HCT116 (cell line): Measurements from ENCODE around the gene SLC25A30. TPM values are rescaled to one million over a fixed set of nuclear protein-coding genes. Genes with fewer than 3 reads are reported as not detected.
"Not testable (repeated sequence)": the region's sequence is repeated elsewhere in the genome, so short reads cannot be mapped to it uniquely, and the experiment has no call there.

ENCODE experiments used
- ATAC-seq: fragments of 200-7000 bp; cut with Tn5 transposase; 2 replicates; pipeline ENCODE4 v1.9.1; 2020; ENCODE audit warnings: mild to moderate bottlenecking, moderate library complexity
- BruUV-seq: library from RNA; stranded (reverse); fragments of 400-500 nt; replicated peaks from 2 replicates; lab custom pipeline; 2021; lab: Mats Ljungman, UMichigan
- CTCF ChIA-PET: fragments of 300-600 bp; sonication (Branson Sonifier 250); formaldehyde crosslinking; loops from one replicate; lab custom pipeline; 2021; ENCODE audit warnings: antibody characterized with exemption; lab: Charles Lee
- POLR2A ChIA-PET: fragments of 300-600, 350-600 bp; sonication (Branson Sonifier 250); formaldehyde crosslinking; loops from one replicate; lab custom pipeline; 2021; ENCODE audit warnings: antibody characterized with exemption; lab: Charles Lee
- RAD21 ChIA-PET, 2 experiments: fragments of 300-600 bp; sonication (Branson Sonifier 250); formaldehyde crosslinking; loops; one replicate each; lab custom pipeline; 2023; ENCODE audit warnings: low total read pairs in 2 of 2; ENCODE audit not compliant: uncharacterized antibody in 2 of 2, unreplicated experiment in 2 of 2, low non-redundant PET in 1 of 2; lab: Charles Lee
- DNase-seq: peaks from one replicate; pipeline ENCODE4 v3.0.0-alpha.2; 2010; ENCODE audit warnings: low read depth, low spot score
- H2AFZ ChIP-seq: fragments of 200-600 bp; shearing (Covaris generic), sonication (generic); 2 replicates; pipeline ENCODE4 v1.6.1; 2017; ENCODE audit warnings: low read depth, mixed run types, mixed read lengths, antibody characterized with exemption, low read length; ENCODE audit not compliant: poor library complexity, severe bottlenecking
- H3K27ac ChIP-seq: 2 replicates; pipeline ENCODE4 v1.5.1; 2012; ENCODE audit warnings: low read depth, low read length
- H3K27me3 ChIP-seq: fragments of 200-600 bp; sonication (generic); 2 replicates; pipeline ENCODE4 v1.6.1; 2016; ENCODE audit warnings: mixed run types, low read length, mixed read lengths; ENCODE audit not compliant: insufficient read depth
- H3K36me3 ChIP-seq, 2 experiments: fragments of 200-500 bp in 1 of 2; fragments of 200-600 bp in 1 of 2; sonication (Bioruptor generic) in 1 of 2; sonication (generic) in 1 of 2; 2 replicates each; pipeline versions ENCODE4 v1.5.1 to v1.6.1; 2014 to 2016; ENCODE audit warnings: low read length in 2 of 2, inconsistent platforms in 1 of 2, mixed read lengths in 1 of 2, mixed run types in 1 of 2; ENCODE audit not compliant: insufficient read depth in 2 of 2, control insufficient read depth in 1 of 2
- H3K4me1 ChIP-seq, 2 experiments: fragments of 200-600 bp in 1 of 2; sonication (generic) in 1 of 2; 2 replicates each; pipeline versions ENCODE4 v1.5.1 to v1.6.1; 2012 to 2017; ENCODE audit warnings: low read length in 2 of 2, inconsistent platforms in 1 of 2, mild to moderate bottlenecking in 1 of 2, mixed read lengths in 1 of 2, mixed run types in 1 of 2, moderate library complexity in 1 of 2; ENCODE audit not compliant: insufficient read depth in 2 of 2, control insufficient read depth in 1 of 2
- H3K4me2 ChIP-seq: fragments of 200-600 bp; sonication (generic); 2 replicates; pipeline ENCODE4 v1.6.1; 2017; ENCODE audit warnings: mixed run types, low read length, mixed read lengths
- H3K4me3 ChIP-seq, 2 experiments: fragments of 200-600 bp in 1 of 2; sonication (generic) in 1 of 2; replicated peaks in 1 of 2; 2 replicates each; pipeline ENCODE4 v1.5.1; 2011 to 2016; ENCODE audit warnings: low read length in 2 of 2, control low read depth in 1 of 2, low read depth in 1 of 2, mild to moderate bottlenecking in 1 of 2, mixed read lengths in 1 of 2, mixed run types in 1 of 2
- H3K79me2 ChIP-seq: fragments of 200-600 bp; sonication (generic); 2 replicates; pipeline ENCODE4 v1.6.1; 2017; ENCODE audit warnings: mild to moderate bottlenecking, mixed run types, low read length, moderate library complexity, mixed read lengths; ENCODE audit not compliant: insufficient read depth
- H3K9ac ChIP-seq: fragments of 200-600 bp; sonication (generic); 2 replicates; pipeline ENCODE4 v1.6.1; 2016; ENCODE audit warnings: low read length, mixed read lengths
- H3K9me2 ChIP-seq: fragments of 200-600 bp; sonication (generic), shearing (Covaris generic); 2 replicates; pipeline ENCODE4 v1.6.1; 2017; ENCODE audit warnings: mixed run types, mild to moderate bottlenecking, moderate library complexity; ENCODE audit not compliant: insufficient read depth
- H3K9me3 ChIP-seq, 2 experiments: fragments of 200-500 bp in 1 of 2; fragments of 200-600 bp in 1 of 2; sonication (Bioruptor generic) in 1 of 2; sonication (generic) in 1 of 2; 2 replicates each; pipeline ENCODE4 v1.6.1; 2014 to 2017; ENCODE audit warnings: low read length in 2 of 2, mixed read lengths in 2 of 2, inconsistent platforms in 1 of 2, low read depth in 1 of 2, mild to moderate bottlenecking in 1 of 2, mixed run types in 1 of 2, moderate library complexity in 1 of 2; ENCODE audit not compliant: control insufficient read depth in 1 of 2, insufficient read depth in 1 of 2
- H4K20me1 ChIP-seq: fragments of 200-600 bp; sonication (generic), shearing (Covaris generic); 2 replicates; pipeline ENCODE4 v1.6.1; 2017; ENCODE audit warnings: mixed run types, mild to moderate bottlenecking, moderate library complexity; ENCODE audit not compliant: insufficient read depth
- CEBPB ChIP-seq: IDR thresholded peaks from 2 replicates; pipeline ENCODE4 v1.6.1; 2012; ENCODE audit warnings: low read depth
- EZH2phosphoT487 ChIP-seq: fragments of 200-600 bp; IDR thresholded peaks from 2 replicates; pipeline ENCODE4 v1.6.1; 2018; ENCODE audit warnings: antibody characterized with exemption, borderline replicate concordance
- POLR2AphosphoS5 ChIP-seq: IDR thresholded peaks from 2 replicates; pipeline ENCODE4 v1.6.1; 2011; ENCODE audit warnings: mild to moderate bottlenecking, low read depth, low read length, moderate library complexity
- SIN3A ChIP-seq: IDR thresholded peaks from 2 replicates; pipeline ENCODE4 v1.6.1; 2012; ENCODE audit warnings: low read depth
- YY1 ChIP-seq: IDR thresholded peaks from 2 replicates; pipeline ENCODE4 v1.6.1; 2011; ENCODE audit warnings: low read length, low read depth, moderate library complexity, mild to moderate bottlenecking; ENCODE audit not compliant: insufficient replicate concordance; ENCODE audit errors: extremely low read depth
- intact Hi-C: fragments of 100-400 bp; cut with micrococcal nuclease; formaldehyde crosslinking; loops from 2 replicates; pipeline ENCODE4 v1.10.0; 2022
- total RNA-seq: library from RNA; stranded (reverse); gene quantifications from one replicate; pipeline ENCODE4 v1.2.1, GENCODE V29; 2021; ENCODE audit not compliant: unreplicated experiment
- TF ChIP-seq, protein P1 (sequence below): IDR thresholded peaks from 2 replicates; pipeline ENCODE4 v1.6.1; 2012
- TF ChIP-seq, protein P2 (sequence below), 3 experiments: fragments of 200-600 bp in 1 of 3; sonication (generic) in 1 of 3; IDR thresholded peaks in 2 of 3; conservative IDR thresholded peaks in 1 of 3; 2 replicates each; pipeline ENCODE4 v1.5.1; 2012 to 2017; ENCODE audit warnings: low read depth in 2 of 3, low read length in 2 of 3, antibody characterized with exemption in 1 of 3, borderline replicate concordance in 1 of 3, control low read depth in 1 of 3, mild to moderate bottlenecking in 1 of 3, mixed read lengths in 1 of 3, mixed run types in 1 of 3, moderate library complexity in 1 of 3; ENCODE audit not compliant: insufficient read depth in 1 of 3

The SLC25A30 gene
- total RNA-seq, 1 experiment from 2014 or later, result 29.2 TPM

DNA sequence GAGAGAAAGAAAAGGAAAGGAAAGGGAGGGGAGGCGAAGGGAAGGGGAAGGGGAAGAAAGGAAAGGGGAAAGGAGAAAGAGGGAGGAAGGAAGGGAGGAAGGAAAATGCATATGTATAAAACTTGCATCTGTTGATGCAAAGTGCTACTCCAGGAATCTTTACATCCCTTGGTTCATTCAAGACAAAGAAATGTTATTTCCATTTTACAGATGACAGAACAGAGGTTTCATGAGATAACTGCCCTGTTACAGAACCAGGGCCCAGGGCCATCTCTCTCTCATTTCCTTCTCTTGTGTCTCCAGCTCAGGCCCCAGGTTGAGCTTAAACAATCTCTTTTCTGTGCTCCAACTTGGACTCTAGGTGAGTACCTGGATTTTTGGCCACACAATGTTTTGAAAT lies 1.8 kb upstream of the SLC25A30 start (continued):
- TF ChIP-seq CEBPB, result no peak
- no peak for TF ChIP-seq EZH2phosphoT487
- TF ChIP-seq, protein P1, sequence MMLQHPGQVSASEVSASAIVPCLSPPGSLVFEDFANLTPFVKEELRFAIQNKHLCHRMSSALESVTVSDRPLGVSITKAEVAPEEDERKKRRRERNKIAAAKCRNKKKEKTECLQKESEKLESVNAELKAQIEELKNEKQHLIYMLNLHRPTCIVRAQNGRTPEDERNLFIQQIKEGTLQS, result no peak

DNA sequence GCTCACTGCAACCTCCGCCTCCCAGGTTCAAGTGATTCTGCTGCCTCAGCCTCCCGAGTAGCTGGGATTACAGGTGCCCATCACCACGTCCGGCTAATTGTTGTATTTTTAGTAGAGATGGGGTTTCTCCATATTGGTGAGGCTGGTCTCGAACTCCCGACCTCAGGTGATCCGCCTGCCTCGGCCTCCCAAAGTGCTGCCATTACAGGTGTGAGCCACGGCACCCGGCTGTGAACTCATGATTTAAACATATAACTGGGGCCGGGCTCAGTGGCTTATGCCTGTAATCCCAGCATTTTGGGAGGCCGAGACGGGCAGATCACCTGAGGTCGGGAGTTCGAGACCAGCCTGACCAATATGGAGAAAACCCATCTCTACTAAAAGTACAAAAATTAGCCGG lies 1.2 kb upstream of the SLC25A30 start:
- H3K79me2 ChIP-seq, result peaks cover 12% of the 10 kb centered on the region
- H2AFZ ChIP-seq, H4K20me1 ChIP-seq, H3K27me3 ChIP-seq, H3K9me3 ChIP-seq, BruUV-seq, H3K4me3 ChIP-seq, H3K27ac ChIP-seq, ATAC-seq, CTCF ChIA-PET, RAD21 ChIA-PET, H3K36me3 ChIP-seq, H3K4me2 ChIP-seq, POLR2A ChIA-PET, H3K9ac ChIP-seq, intact Hi-C loops, H3K9me2 ChIP-seq, DNase-seq: not testable (repeated sequence)
- peaks cover 4 to 13% of the 10 kb centered on the region in 2 experiments; a peak in 3 of 4 replicates for H3K4me1 ChIP-seq

DNA sequence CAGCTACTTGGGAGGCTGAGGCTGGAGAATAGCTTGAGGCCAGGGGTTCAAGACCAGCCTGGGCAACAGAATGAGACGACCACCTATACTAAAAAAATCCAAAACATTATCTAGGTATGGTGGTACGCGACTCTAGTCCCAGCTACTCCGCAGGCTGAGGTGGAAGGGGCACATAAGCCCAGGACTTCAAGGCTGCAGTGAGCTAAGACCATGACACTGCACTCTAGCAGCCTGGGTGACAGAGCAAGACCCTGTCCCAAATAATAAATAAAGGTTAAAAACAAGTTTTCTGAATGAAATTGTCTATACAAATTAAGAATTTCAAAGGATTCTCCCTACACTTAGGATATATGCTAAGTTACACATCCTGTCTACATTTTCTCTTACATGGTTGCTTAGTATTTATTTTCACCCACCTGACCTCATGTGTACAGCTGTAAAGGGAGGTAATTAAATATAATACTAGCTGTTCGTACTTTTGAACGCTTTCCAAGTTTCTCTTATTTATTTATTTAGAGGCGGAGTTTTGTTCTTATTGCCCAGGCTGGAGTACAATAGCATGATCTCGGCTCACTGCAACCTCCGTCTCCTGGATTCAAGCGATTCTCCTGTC lies 1.6 kb downstream of the SLC25A30 start:
- ChIA-PET RAD21 (no interaction called here), CTCF (interaction anchor here (1.2 kb wide), 1 partner anchor 45 kb away, joined by 3 read pairs; no protein-coding TSS in a partner anchor), POLR2A (interaction anchor here (0.6 kb wide), 1 partner anchor 13 kb away, joined by 3 read pairs; no protein-coding TSS in a partner anchor)
- peaks cover 22% of the 10 kb centered on the region for H3K79me2 ChIP-seq
- no peak for TF ChIP-seq POLR2AphosphoS5
- TF ChIP-seq, protein P2, sequence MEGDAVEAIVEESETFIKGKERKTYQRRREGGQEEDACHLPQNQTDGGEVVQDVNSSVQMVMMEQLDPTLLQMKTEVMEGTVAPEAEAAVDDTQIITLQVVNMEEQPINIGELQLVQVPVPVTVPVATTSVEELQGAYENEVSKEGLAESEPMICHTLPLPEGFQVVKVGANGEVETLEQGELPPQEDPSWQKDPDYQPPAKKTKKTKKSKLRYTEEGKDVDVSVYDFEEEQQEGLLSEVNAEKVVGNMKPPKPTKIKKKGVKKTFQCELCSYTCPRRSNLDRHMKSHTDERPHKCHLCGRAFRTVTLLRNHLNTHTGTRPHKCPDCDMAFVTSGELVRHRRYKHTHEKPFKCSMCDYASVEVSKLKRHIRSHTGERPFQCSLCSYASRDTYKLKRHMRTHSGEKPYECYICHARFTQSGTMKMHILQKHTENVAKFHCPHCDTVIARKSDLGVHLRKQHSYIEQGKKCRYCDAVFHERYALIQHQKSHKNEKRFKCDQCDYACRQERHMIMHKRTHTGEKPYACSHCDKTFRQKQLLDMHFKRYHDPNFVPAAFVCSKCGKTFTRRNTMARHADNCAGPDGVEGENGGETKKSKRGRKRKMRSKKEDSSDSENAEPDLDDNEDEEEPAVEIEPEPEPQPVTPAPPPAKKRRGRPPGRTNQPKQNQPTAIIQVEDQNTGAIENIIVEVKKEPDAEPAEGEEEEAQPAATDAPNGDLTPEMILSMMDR (IDR thresholded peaks at IDR 0.05 in 2 of 3, conservative IDR thresholded peaks at IDR 0.05 in 1 of 3; ENCODE audit: borderline replicate concordance in 1 of 3, insufficient read depth in 1 of 3, low read depth in 2 of 3, low read length in 2 of 3), result no peak
- no peak for TF ChIP-seq SIN3A
- no peak for TF ChIP-seq EZH2phosphoT487
- no peak for TF ChIP-seq YY1
- H3K4me2 ChIP-seq, result peak overlapping the region; percentile 88
- no peaks in the 10 kb centered on the region for H3K36me3 ChIP-seq
- peak overlapping the region; percentile 84 for H3K27ac ChIP-seq
- H3K4me1 ChIP-seq, result peaks cover 4 to 13% of the 10 kb centered on the region in 2 experiments; a peak in 3 of 4 replicates
- intact Hi-C loops, result no loop called here
- no TSS peak for BruUV-seq
- peak overlapping the region; percentile 65 to 72 for H3K4me3 ChIP-seq
- H3K9ac ChIP-seq, result peak overlapping the region; percentile 83
- no peak overlapping the region for H2AFZ ChIP-seq
- ATAC-seq (no peak), DNase-seq (no peak)
- no peaks in the 10 kb centered on the region for H3K27me3 ChIP-seq
- no peaks in the 10 kb centered on the region for H4K20me1 ChIP-seq
- no peaks in the 10 kb centered on the region for H3K9me2 ChIP-seq
- H3K9me3 ChIP-seq, result no peaks in the 10 kb centered on the region
